NCI-H2029 treated with DMSO at 0.1 percent for 48 hours (cell line): ENCODE measurements around the gene HERC5.
"Not testable (repeated sequence)": the region's sequence is repeated elsewhere in the genome, so short reads cannot be mapped to it uniquely, and the experiment has no call there.

Source experiments
- DNase-seq: peaks from one replicate; lab custom pipeline; 2025; lab: John Stamatoyannopoulos, UW

HERC5 gene

GRCh38 chr4:88456670-88457306 lies at the start of gene HERC5:
Gene HERC5 (plus strand): TSS chr4:88457119. CDS start chr4:88457270, 151 bp downstream.
- DNase-seq, result peak; percentile 88

- DNase-seq, result no peak
Measured at GRCh38 chr4:88409206-88409605, 47.7 kb upstream of the HERC5 start.

GRCh38 chr4:88409789-88410188 lies 47.1 kb upstream of the HERC5 start:
- DNase-seq, result no peak

GRCh38 chr4:88411491-88412096 lies 45.3 kb upstream of the HERC5 start:
- DNase-seq, result no peak

GRCh38 chr4:88413801-88414200 lies 43.1 kb upstream of the HERC5 start:
- no peak for DNase-seq

- no peak for DNase-seq
Measured at GRCh38 chr4:88414755-88415154, 42.2 kb upstream of the HERC5 start.

- no peak for DNase-seq
Measured at GRCh38 chr4:88415982-88416381, 40.9 kb upstream of the HERC5 start.

- DNase-seq, result no peak
Measured at GRCh38 chr4:88418411-88418810, 38.5 kb upstream of the HERC5 start.

GRCh38 chr4:88419874-88420273 lies 37.0 kb upstream of the HERC5 start:
- DNase-seq, result no peak

- no peak for DNase-seq
Measured at GRCh38 chr4:88420844-88421243, 36.1 kb upstream of the HERC5 start.

GRCh38 chr4:88422403-88422802 lies 34.5 kb upstream of the HERC5 start:
- DNase-seq, result no peak

- DNase-seq, result no peak
Measured at GRCh38 chr4:88429401-88429800, 27.5 kb upstream of the HERC5 start.

GRCh38 chr4:88435987-88436693 lies 20.8 kb upstream of the HERC5 start:
- DNase-seq, result no peak

- not testable (repeated sequence) for DNase-seq
Measured at GRCh38 chr4:88437873-88438272, 19.0 kb upstream of the HERC5 start.

- no peak for DNase-seq
Measured at GRCh38 chr4:88439161-88439760, 17.7 kb upstream of the HERC5 start.

- no peak for DNase-seq
Measured at GRCh38 chr4:88440146-88440545, 16.8 kb upstream of the HERC5 start.

- DNase-seq, result no peak
Measured at GRCh38 chr4:88441696-88442095, 15.2 kb upstream of the HERC5 start.

GRCh38 chr4:88442689-88443191 lies 14.2 kb upstream of the HERC5 start:
- no peak for DNase-seq

GRCh38 chr4:88443486-88443885 lies 13.4 kb upstream of the HERC5 start:
- DNase-seq, result no peak

GRCh38 chr4:88445252-88445651 lies 11.7 kb upstream of the HERC5 start:
- DNase-seq, result no peak

GRCh38 chr4:88446124-88446523 lies 10.8 kb upstream of the HERC5 start:
- DNase-seq, result no peak

- DNase-seq, result no peak
Measured at GRCh38 chr4:88447371-88448095, 9.4 kb upstream of the HERC5 start.
